Gastrocnemius medialis (tissue), 4 donors: ENCODE results near the gene NEUROD2. TPM values are rescaled to one million over a fixed set of nuclear protein-coding genes. Genes with fewer than 3 reads are reported as not detected.

Source experiments
- ATAC-seq, 2 donors: fragments of 150-250 bp; one replicate each; pipeline ENCODE4 v1.9.1; 2016
- DNase-seq, 2 donors: peaks; one replicate each; pipeline ENCODE4 v3.0.0-alpha.2; 2019
- H3K27ac ChIP-seq, 4 donors: fragments of 200-600 bp; sonication (generic); 1 replicate in 1 of 4; 2 replicates in 3 of 4; pipeline ENCODE4 v1.5.1; 2016 to 2018; ENCODE audit warnings: mild to moderate bottlenecking in 2 of 4, moderate library complexity in 1 of 4
- H3K27me3 ChIP-seq, 3 donors: fragments of 200-600 bp; sonication (generic) in 2 of 3; 1 replicate in 1 of 3; 2 replicates in 2 of 3; pipeline versions ENCODE4 v1.5.1 to v1.6.0; 2016 to 2019; ENCODE audit warnings: mild to moderate bottlenecking in 1 of 3, moderate library complexity in 1 of 3
- H3K36me3 ChIP-seq, 2 donors: fragments of 200-600 bp; sonication (generic) in 1 of 2; one replicate each; pipeline ENCODE4 v1.5.1; 2017 to 2018
- H3K4me1 ChIP-seq, 2 donors: fragments of 200-600 bp; sonication (generic) in 1 of 2; one replicate each; pipeline ENCODE4 v1.5.1; 2016 to 2017; ENCODE audit warnings: mild to moderate bottlenecking in 2 of 2
- H3K4me3 ChIP-seq, 4 donors: fragments of 200-600 bp; sonication (generic) in 3 of 4; 1 replicate in 1 of 4; 2 replicates in 3 of 4; pipeline ENCODE4 v1.5.1; 2016 to 2019; ENCODE audit warnings: mild to moderate bottlenecking in 2 of 4
- H3K9me3 ChIP-seq, 3 donors: fragments of 200-600 bp; sonication (generic) in 2 of 3; 1 replicate in 1 of 3; 2 replicates in 2 of 3; pipeline ENCODE4 v1.5.1; 2016 to 2019
- POLR2A ChIP-seq, 2 donors: fragments of 450-650 bp; IDR thresholded peaks; one replicate each; pipeline ENCODE4 v1.6.1; 2017; ENCODE audit warnings: antibody characterized with exemption in 2 of 2, mild to moderate bottlenecking in 2 of 2, moderate library complexity in 2 of 2
- in situ Hi-C, 4 donors: fragments of 200-750 bp; cut with MboI; loops; one replicate each; pipeline versions ENCODE4 v1.15.0 to v1.8.0; 2017; ENCODE audit warnings: low sequenced_read_pairs in 4 of 4
- intact Hi-C: fragments of 100-400 bp; cut with DNase I; formaldehyde crosslinking; loops from one replicate; pipeline ENCODE4 v1.15.1; 2023; ENCODE audit warnings: low total_unique reads
- total RNA-seq, 4 donors: library from RNA; depleted of rRNA; stranded (reverse); fragments of >200 nt; gene quantifications; one replicate each; pipeline versions ENCODE4 v1.1.0 to v1.2.3, GENCODE V29; 2016
- TF ChIP-seq, protein P1 (sequence below), 5 experiments: fragments of 450-650 bp in 3 of 5; fragments of 200-600 bp in 2 of 5; sonication (generic) in 2 of 5; IDR thresholded peaks in 4 of 5; conservative IDR thresholded peaks in 1 of 5; 1 replicate in 4 of 5; 2 replicates in 1 of 5; pipeline ENCODE4 v1.5.1; 2016 to 2019; ENCODE audit warnings: antibody characterized with exemption in 5 of 5, mild to moderate bottlenecking in 3 of 5, moderate library complexity in 3 of 5

The NEUROD2 gene
- total RNA-seq, 4 donors from 2014 or later, result not detected

DNA sequence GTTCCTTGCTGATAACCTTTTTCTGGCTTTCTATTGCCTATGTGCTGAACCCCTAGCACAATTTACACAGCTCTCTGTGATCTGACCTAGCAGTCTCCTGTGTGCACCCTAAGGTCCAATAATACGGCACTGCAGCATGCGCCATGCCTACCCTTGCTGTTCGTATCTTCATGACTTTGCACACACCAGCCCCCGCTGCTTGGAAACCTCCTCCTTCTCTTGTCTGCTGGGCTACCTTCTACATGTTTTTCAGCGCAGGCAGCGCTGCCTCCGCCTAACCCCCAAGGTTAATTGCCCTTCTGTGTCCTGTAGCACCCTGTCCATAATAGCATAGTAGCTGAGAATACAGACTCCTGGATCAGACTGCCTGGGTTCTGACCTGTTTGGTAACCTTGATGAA is 30.6 kb upstream of the NEUROD2 start:
- Histone ChIP-seq H3K36me3 (no peaks in the 10 kb centered on the region), H3K27ac (no peak overlapping the region), H3K4me1 (peaks cover 50 to 52% of the 10 kb centered on the region in 2 donors), H3K4me3 (peak overlapping the region; percentile 76 to 97 (median 92)), H3K27me3 (no peaks in the 10 kb centered on the region), H3K9me3 (no peaks in the 10 kb centered on the region)
- in situ Hi-C loops (no loop called here), intact Hi-C loops (loop anchor here (5.0 kb wide), 1 partner anchor 114 kb away; no protein-coding TSS in a partner anchor)
- ATAC-seq (no peak), DNase-seq (no peak)
- TF ChIP-seq, protein P1, sequence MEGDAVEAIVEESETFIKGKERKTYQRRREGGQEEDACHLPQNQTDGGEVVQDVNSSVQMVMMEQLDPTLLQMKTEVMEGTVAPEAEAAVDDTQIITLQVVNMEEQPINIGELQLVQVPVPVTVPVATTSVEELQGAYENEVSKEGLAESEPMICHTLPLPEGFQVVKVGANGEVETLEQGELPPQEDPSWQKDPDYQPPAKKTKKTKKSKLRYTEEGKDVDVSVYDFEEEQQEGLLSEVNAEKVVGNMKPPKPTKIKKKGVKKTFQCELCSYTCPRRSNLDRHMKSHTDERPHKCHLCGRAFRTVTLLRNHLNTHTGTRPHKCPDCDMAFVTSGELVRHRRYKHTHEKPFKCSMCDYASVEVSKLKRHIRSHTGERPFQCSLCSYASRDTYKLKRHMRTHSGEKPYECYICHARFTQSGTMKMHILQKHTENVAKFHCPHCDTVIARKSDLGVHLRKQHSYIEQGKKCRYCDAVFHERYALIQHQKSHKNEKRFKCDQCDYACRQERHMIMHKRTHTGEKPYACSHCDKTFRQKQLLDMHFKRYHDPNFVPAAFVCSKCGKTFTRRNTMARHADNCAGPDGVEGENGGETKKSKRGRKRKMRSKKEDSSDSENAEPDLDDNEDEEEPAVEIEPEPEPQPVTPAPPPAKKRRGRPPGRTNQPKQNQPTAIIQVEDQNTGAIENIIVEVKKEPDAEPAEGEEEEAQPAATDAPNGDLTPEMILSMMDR (IDR thresholded peaks at IDR 0.05 in 4 of 5, conservative IDR thresholded peaks at IDR 0.05 in 1 of 5), result no peak
- no peak for TF ChIP-seq POLR2A (IDR thresholded peaks at IDR 0.05)

DNA sequence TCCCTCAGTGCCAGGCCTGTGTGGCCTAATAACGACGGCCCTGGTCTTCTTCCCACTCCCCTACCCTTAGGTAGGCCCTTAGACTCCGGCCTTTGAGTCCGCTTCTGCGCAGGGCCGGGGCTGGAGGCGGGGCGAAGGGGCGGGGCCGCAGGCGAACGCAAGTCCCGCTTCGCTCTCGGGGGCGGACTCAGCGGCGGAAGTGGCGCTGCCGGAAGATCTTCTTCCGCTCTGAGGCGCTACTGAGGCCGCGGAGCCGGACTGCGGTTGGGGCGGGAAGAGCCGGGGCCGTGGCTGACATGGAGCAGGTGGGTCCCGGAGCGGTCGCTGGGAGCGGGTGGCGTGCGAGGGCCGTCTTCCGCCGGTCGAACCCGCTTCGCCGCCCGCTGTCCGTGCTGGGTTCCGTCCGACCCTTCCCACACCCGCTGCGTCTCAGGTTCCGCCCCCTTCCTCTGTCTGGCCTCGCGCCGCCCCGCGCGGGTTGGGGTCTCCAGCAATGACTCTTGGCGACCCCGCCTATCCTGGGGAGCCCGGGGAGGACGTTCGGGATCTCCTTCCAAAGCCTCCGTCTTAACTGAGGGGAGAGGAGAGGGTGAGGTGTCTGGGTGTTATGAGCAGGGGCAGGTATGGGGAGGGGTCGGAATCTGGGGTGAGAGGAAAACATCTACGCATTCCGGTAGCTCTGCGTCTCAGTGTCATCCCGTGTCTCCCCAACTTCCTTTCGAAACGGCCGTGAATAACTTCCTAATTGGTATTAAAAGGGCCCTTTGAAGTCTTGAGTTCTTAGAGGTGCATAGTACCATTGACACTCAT is 29.4 kb upstream of the NEUROD2 start, which contains the start of gene STARD3:
Gene STARD3, plus strand, starts transcription at position 218 of the 810 bp plus-strand sequence. CDS start 16,388 bp downstream, outside the sequence.
- Histone ChIP-seq H3K27me3 (no peaks in the 10 kb centered on the region), H3K36me3 (no peaks in the 10 kb centered on the region), H3K4me1 (peaks cover 41 to 48% of the 10 kb centered on the region in 2 donors), H3K9me3 (no peaks in the 10 kb centered on the region), H3K27ac (peak within 1 kb of the TSS; percentile 93 to 99 (median 94)), H3K4me3 (peak within 1 kb of the TSS; percentile 76 to 97 (median 92))
- in situ Hi-C loops (no loop called here), intact Hi-C loops (loop anchor here (1.0 to 5.0 kb wide), 4 partner anchors 14 to 115 kb away; partner anchors contain the start of genes MIEN1 and TCAP)
- TF ChIP-seq POLR2A (IDR thresholded peaks at IDR 0.05), result peak; percentile 46 to 56
- TF ChIP-seq, protein P1 (IDR thresholded peaks at IDR 0.05 in 4 of 5, conservative IDR thresholded peaks at IDR 0.05 in 1 of 5), result peak in 3 of 5 experiments; percentile 16 to 44 (median 26)
- DNase-seq (peak; percentile 84 to 89), ATAC-seq (peak; percentile 92 to 93)

DNA sequence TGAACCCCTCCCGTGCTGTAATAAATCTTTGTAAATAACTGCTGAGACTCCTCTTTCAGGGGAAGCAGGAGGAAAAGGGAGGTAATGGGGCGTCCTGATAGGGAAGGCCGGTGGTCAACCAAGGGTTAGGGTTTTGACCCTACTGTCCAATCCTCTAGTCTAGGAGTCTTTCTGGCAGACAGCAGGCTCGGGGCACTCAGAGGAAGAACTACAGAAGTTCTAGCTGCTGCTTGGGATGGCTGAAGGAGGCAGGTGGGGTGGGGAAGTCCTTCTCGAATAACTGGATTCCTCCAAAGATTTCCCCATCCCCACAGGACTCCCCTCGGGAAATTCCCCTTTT is 28.8 kb upstream of the NEUROD2 start:
- Histone ChIP-seq H3K4me3 (peak overlapping the region; percentile 76 to 97 (median 92)), H3K27ac (peak overlapping the region; percentile 93 to 99 (median 94)), H3K27me3 (no peaks in the 10 kb centered on the region), H3K9me3 (no peaks in the 10 kb centered on the region), H3K36me3 (no peaks in the 10 kb centered on the region), H3K4me1 (peaks cover 38 to 42% of the 10 kb centered on the region in 2 donors)
- in situ Hi-C loops, result no loop called here
- TF ChIP-seq POLR2A (IDR thresholded peaks at IDR 0.05), result no peak
- TF ChIP-seq, protein P1 (IDR thresholded peaks at IDR 0.05 in 4 of 5, conservative IDR thresholded peaks at IDR 0.05 in 1 of 5), result no peak
- intact Hi-C loops, result loop anchor here (2.0 to 5.0 kb wide), 3 partner anchors 14 to 116 kb away; partner anchors contain the start of gene TCAP
- no peak for DNase-seq
- ATAC-seq, result peak; percentile 15 to 16

DNA sequence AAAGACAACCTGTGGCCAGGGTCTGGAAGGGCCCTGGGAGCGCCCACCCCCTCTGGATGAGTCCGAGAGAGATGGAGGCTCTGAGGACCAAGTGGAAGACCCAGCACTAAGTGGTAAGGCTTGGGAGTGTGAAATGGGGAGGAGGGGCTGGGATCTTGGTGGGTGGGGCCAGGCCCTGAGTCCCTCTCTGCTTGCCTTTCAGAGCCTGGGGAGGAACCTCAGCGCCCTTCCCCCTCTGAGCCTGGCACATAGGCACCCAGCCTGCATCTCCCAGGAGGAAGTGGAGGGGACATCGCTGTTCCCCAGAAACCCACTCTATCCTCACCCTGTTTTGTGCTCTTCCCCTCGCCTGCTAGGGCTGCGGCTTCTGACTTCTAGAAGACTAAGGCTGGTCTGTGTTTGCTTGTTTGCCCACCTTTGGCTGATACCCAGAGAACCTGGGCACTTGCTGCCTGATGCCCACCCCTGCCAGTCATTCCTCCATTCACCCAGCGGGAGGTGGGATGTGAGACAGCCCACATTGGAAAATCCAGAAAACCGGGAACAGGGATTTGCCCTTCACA is 28.0 kb upstream of the NEUROD2 start:
- intact Hi-C loops, result loop anchor here (2.0 to 5.0 kb wide), 3 partner anchors 13 to 117 kb away; partner anchors contain the start of gene TCAP
- Histone ChIP-seq H3K27me3 (no peaks in the 10 kb centered on the region), H3K27ac (peak overlapping the region; percentile 93 to 99 (median 94)), H3K4me1 (peaks cover 31 to 38% of the 10 kb centered on the region in 2 donors), H3K4me3 (no peak overlapping the region), H3K36me3 (no peaks in the 10 kb centered on the region), H3K9me3 (no peaks in the 10 kb centered on the region)
- ATAC-seq, result no peak
- DNase-seq, result no peak
- in situ Hi-C loops, result no loop called here
- TF ChIP-seq, protein P1 (IDR thresholded peaks at IDR 0.05 in 4 of 5, conservative IDR thresholded peaks at IDR 0.05 in 1 of 5), result no peak
- TF ChIP-seq POLR2A (IDR thresholded peaks at IDR 0.05), result no peak
